Neutrophil (primary cell): ENCODE measurements around the gene PRDX6.

Source experiments
- H3K27ac ChIP-seq: fragments of 200-600 bp; sonication (generic); 2 replicates; pipeline ENCODE4 v1.5.1; 2016; ENCODE audit warnings: mild to moderate bottlenecking, moderate library complexity
- H3K27me3 ChIP-seq: fragments of 200-600 bp; sonication (generic); 2 replicates; pipeline ENCODE4 v1.6.0; 2016; ENCODE audit warnings: mild to moderate bottlenecking
- H3K36me3 ChIP-seq: fragments of 200-600 bp; sonication (generic); 2 replicates; pipeline ENCODE4 v1.5.1; 2017
- H3K4me1 ChIP-seq, 2 experiments: fragments of 200-600 bp in 1 of 2; sonication (generic) in 1 of 2; 1 replicate in 1 of 2; 2 replicates in 1 of 2; pipeline versions ENCODE4 v1.5.1 to v1.6.1; 2013 to 2016; ENCODE audit warnings: low read depth in 1 of 2, low read length in 1 of 2, mild to moderate bottlenecking in 1 of 2, moderate library complexity in 1 of 2; ENCODE audit not compliant: control insufficient read depth in 1 of 2, insufficient read depth in 1 of 2
- H3K4me3 ChIP-seq, 2 experiments: fragments of 200-600 bp in 1 of 2; sonication (generic) in 1 of 2; 1 replicate in 1 of 2; 2 replicates in 1 of 2; pipeline ENCODE4 v1.5.1; 2013 to 2016; ENCODE audit warnings: low read depth in 1 of 2, low read length in 1 of 2, mild to moderate bottlenecking in 1 of 2, moderate library complexity in 1 of 2
- H3K9me3 ChIP-seq: fragments of 200-600 bp; sonication (generic); 2 replicates; pipeline ENCODE4 v1.5.1; 2016
- CTCF ChIP-seq: fragments of 200-600 bp; sonication (generic); IDR thresholded peaks from 2 replicates; pipeline ENCODE4 v1.5.1; 2016; ENCODE audit warnings: antibody characterized with exemption

PRDX6 gene

GRCh38 chr1:173432331-173432730 lies 44.8 kb upstream of the PRDX6 start:
- Histone ChIP-seq H3K36me3 (peaks cover 23% of the 10 kb centered on the region), H3K27ac (no peak overlapping the region), H3K27me3 (no peaks in the 10 kb centered on the region), H3K4me3 (no peak overlapping the region), H3K4me1 (peaks cover 14 to 15% of the 10 kb centered on the region in 2 experiments), H3K9me3 (no peaks in the 10 kb centered on the region)
- TF ChIP-seq CTCF: no peak

- TF ChIP-seq CTCF: no peak
- no peak overlapping the region for H3K27ac ChIP-seq
- peaks cover 26% of the 10 kb centered on the region for H3K36me3 ChIP-seq
- no peaks in the 10 kb centered on the region for H3K9me3 ChIP-seq
- no peak overlapping the region for H3K4me3 ChIP-seq
- no peaks in the 10 kb centered on the region for H3K27me3 ChIP-seq
- H3K4me1 ChIP-seq: peaks cover 14 to 15% of the 10 kb centered on the region in 2 experiments
These were observed 43.3 kb upstream of the PRDX6 start for GRCh38 chr1:173433751-173434326.

GRCh38 chr1:173436841-173437428 lies 40.2 kb upstream of the PRDX6 start:
- no peak overlapping the region for H3K4me3 ChIP-seq
- no peaks in the 10 kb centered on the region for H3K27me3 ChIP-seq
- no peaks in the 10 kb centered on the region for H3K4me1 ChIP-seq
- H3K36me3 ChIP-seq: peaks cover 33% of the 10 kb centered on the region
- TF ChIP-seq CTCF: no peak
- no peaks in the 10 kb centered on the region for H3K9me3 ChIP-seq
- no peak overlapping the region for H3K27ac ChIP-seq

- Histone ChIP-seq H3K9me3 (no peaks in the 10 kb centered on the region), H3K4me1 (no peaks in the 10 kb centered on the region), H3K27ac (no peak overlapping the region), H3K36me3 (peaks cover 32% of the 10 kb centered on the region), H3K27me3 (no peaks in the 10 kb centered on the region), H3K4me3 (no peak overlapping the region)
- TF ChIP-seq CTCF: no peak
These were observed 38.5 kb upstream of the PRDX6 start for GRCh38 chr1:173438675-173439074.

GRCh38 chr1:173440430-173440829 lies 36.7 kb upstream of the PRDX6 start:
- H3K27me3 ChIP-seq: no peaks in the 10 kb centered on the region
- no peaks in the 10 kb centered on the region for H3K4me1 ChIP-seq
- H3K27ac ChIP-seq: no peak overlapping the region
- no peak overlapping the region for H3K4me3 ChIP-seq
- no peaks in the 10 kb centered on the region for H3K9me3 ChIP-seq
- TF ChIP-seq CTCF: no peak
- peaks cover 24% of the 10 kb centered on the region for H3K36me3 ChIP-seq
